Small intestine (tissue), 7 donors: ENCODE data around the gene DNAI1. TPM values are rescaled to one million over a fixed set of nuclear protein-coding genes. Genes with fewer than 3 reads are reported as not detected.
A peak's percentile ranks its signal among the peaks of the same experiment; 100 is the strongest.

Experiments
- DNase-seq, 2 donors: peaks; one replicate each; pipeline versions ENCODE4 v3.0.0 to v3.0.0-alpha.2; 2013
- FAIRE-seq: peaks from 2 replicates; lab custom pipeline; 2012; peaks lifted over from hg19 to GRCh38; lab: Jason Lieb, UNC
- H3K27ac ChIP-seq, 3 donors: one replicate each; pipeline ENCODE4 v1.5.1; 2013; ENCODE audit warnings: low read length in 2 of 3, mild to moderate bottlenecking in 2 of 3, control low read depth in 1 of 3, inconsistent platforms in 1 of 3, low read depth in 1 of 3, moderate library complexity in 1 of 3
- H3K27me3 ChIP-seq, 3 donors: one replicate each; pipeline ENCODE4 v1.6.1; 2013; ENCODE audit warnings: low read length in 3 of 3, inconsistent platforms in 1 of 3; ENCODE audit not compliant: control insufficient read depth in 3 of 3, insufficient read depth in 3 of 3
- H3K36me3 ChIP-seq, 3 donors: one replicate each; pipeline ENCODE4 v1.6.1; 2013; ENCODE audit warnings: low read length in 3 of 3, inconsistent platforms in 1 of 3, low read depth in 1 of 3, mild to moderate bottlenecking in 1 of 3, moderate library complexity in 1 of 3; ENCODE audit not compliant: control insufficient read depth in 3 of 3, insufficient read depth in 2 of 3
- H3K4me1 ChIP-seq, 3 donors: one replicate each; pipeline ENCODE4 v1.6.1; 2013; ENCODE audit warnings: low read length in 2 of 3, inconsistent platforms in 1 of 3, low read depth in 1 of 3, mild to moderate bottlenecking in 1 of 3, moderate library complexity in 1 of 3; ENCODE audit not compliant: control insufficient read depth in 3 of 3, insufficient read depth in 2 of 3
- H3K4me3 ChIP-seq, 3 donors: one replicate each; pipeline ENCODE4 v1.5.1; 2013; ENCODE audit warnings: low read length in 3 of 3, control low read depth in 1 of 3, inconsistent platforms in 1 of 3, low read depth in 1 of 3, mild to moderate bottlenecking in 1 of 3, moderate library complexity in 1 of 3
- H3K9me3 ChIP-seq, 2 donors: one replicate each; pipeline ENCODE4 v1.6.1; 2013; ENCODE audit warnings: low read depth in 1 of 2, low read length in 1 of 2; ENCODE audit not compliant: control insufficient read depth in 2 of 2, insufficient read depth in 1 of 2
- WGBS, 3 donors: extraction: QIAGEN DNeasy Blood & Tissue Kit; methylation state at CpG; one replicate each; pipeline ENCODE4 v1.1.7; 2013; 5-methylcytosine and 5-hydroxymethylcytosine counted together
- polyA plus RNA-seq, 4 donors: library from polyadenylated mRNA; stranded (reverse) in 3 of 4; unstranded in 1 of 4; fragments of 200-250 nt in 3 of 4; fragments of 120-200 nt in 1 of 4; gene quantifications; one replicate each; pipeline versions ENCODE4 v1.2.1 to v1.2.3, GENCODE V29; 2013
- donor health status: healthy with polysubstance abuse.
- donor health status: control.
- donor health status: control.
- donor health status: Bipolar disorder and iron deficiency.
- donor health status: healthy.

DNAI1 gene
- polyA plus RNA-seq, 4 donors: 0.22 TPM; not detected in 3

- Histone ChIP-seq H3K27me3 (peaks cover 0 to 10% (median 0%) of the 10 kb centered on the region in 3 donors), H3K9me3 (no peaks in the 10 kb centered on the region), H3K36me3 (no peaks in the 10 kb centered on the region), H3K4me3 (no peak overlapping the region), H3K4me1 (no peaks in the 10 kb centered on the region), H3K27ac (no peak overlapping the region)
- FAIRE-seq (no peak), DNase-seq (no peak)
- WGBS, 3 donors: 49 to 56% (median 51%) methylated on average over 3 of the region's 3 CpGs
These were observed 28.0 kb downstream of the DNAI1 start for GRCh38 chr9:34486572-34486971.

GRCh38 chr9:34490360-34490759 is 31.8 kb downstream of the DNAI1 start:
- FAIRE-seq: no peak
- no peaks in the 10 kb centered on the region for H3K9me3 ChIP-seq
- 42 to 81% (median 69%) methylated on average over 1 of the region's 1 CpG for WGBS, 3 donors

GRCh38 chr9:34490760-34491159 is 32.2 kb downstream of the DNAI1 start:
- DNase-seq: no peak
- H3K27me3 ChIP-seq: peaks cover 0 to 10% (median 0%) of the 10 kb centered on the region in 3 donors
- H3K4me1 ChIP-seq: no peaks in the 10 kb centered on the region
- no peak for FAIRE-seq
- 59 to 78% (median 60%) methylated on average over 3 of the region's 3 CpGs for WGBS, 3 donors
- H3K4me3 ChIP-seq: no peak overlapping the region
- H3K27ac ChIP-seq: no peak overlapping the region
- no peaks in the 10 kb centered on the region for H3K36me3 ChIP-seq
- no peaks in the 10 kb centered on the region for H3K9me3 ChIP-seq

More at GRCh38 chr9:34490360-34490759, 31.8 kb downstream of the DNAI1 start:
- DNase-seq: no peak
- H3K27ac ChIP-seq: no peak overlapping the region
- no peaks in the 10 kb centered on the region for H3K36me3 ChIP-seq
- peaks cover 0 to 10% (median 0%) of the 10 kb centered on the region in 3 donors for H3K27me3 ChIP-seq
- no peak overlapping the region for H3K4me3 ChIP-seq
- H3K4me1 ChIP-seq: no peaks in the 10 kb centered on the region

GRCh38 chr9:34491596-34491995 is 33.0 kb downstream of the DNAI1 start:
- DNase-seq (no peak), FAIRE-seq (no peak)
- WGBS, 3 donors: 41 to 47% (median 43%) methylated on average over 2 of the region's 2 CpGs
- Histone ChIP-seq H3K27ac (no peak overlapping the region), H3K9me3 (no peaks in the 10 kb centered on the region), H3K27me3 (peaks cover 0 to 10% (median 0%) of the 10 kb centered on the region in 3 donors), H3K36me3 (no peaks in the 10 kb centered on the region), H3K4me3 (no peak overlapping the region), H3K4me1 (no peaks in the 10 kb centered on the region)

GRCh38 chr9:34492051-34492450 is 33.4 kb downstream of the DNAI1 start:
- Histone ChIP-seq H3K36me3 (no peaks in the 10 kb centered on the region), H3K9me3 (no peaks in the 10 kb centered on the region), H3K27me3 (peaks cover 0 to 10% (median 0%) of the 10 kb centered on the region in 3 donors), H3K4me3 (no peak overlapping the region), H3K27ac (no peak overlapping the region), H3K4me1 (no peaks in the 10 kb centered on the region)
- FAIRE-seq: no peak
- DNase-seq: no peak
- WGBS, 3 donors: 9 to 37% (median 30%) methylated on average over 2 of the region's 2 CpGs

- DNase-seq (peak; percentile 14 to 60), FAIRE-seq (no peak)
- 33 to 38% (median 38%) methylated on average over 8 of the region's 8 CpGs for WGBS, 3 donors
- H3K9me3 ChIP-seq: no peaks in the 10 kb centered on the region
- no peak overlapping the region for H3K4me3 ChIP-seq
- no peak overlapping the region for H3K27ac ChIP-seq
- H3K36me3 ChIP-seq: no peaks in the 10 kb centered on the region
- peaks cover 0 to 6% (median 0%) of the 10 kb centered on the region in 3 donors for H3K27me3 ChIP-seq
- no peaks in the 10 kb centered on the region for H3K4me1 ChIP-seq
These were observed 35.4 kb downstream of the DNAI1 start for GRCh38 chr9:34493972-34494535.

GRCh38 chr9:34496149-34496712 is 37.6 kb downstream of the DNAI1 start:
- H3K9me3 ChIP-seq: no peaks in the 10 kb centered on the region

GRCh38 chr9:34498553-34498952 is 39.9 kb downstream of the DNAI1 start:
- 34 to 36% (median 35%) methylated on average over 3 of the region's 3 CpGs for WGBS, 3 donors
- no peak overlapping the region for H3K4me3 ChIP-seq
- peaks cover 0 to 19% (median 0%) of the 10 kb centered on the region in 3 donors for H3K27me3 ChIP-seq
- DNase-seq (no peak), FAIRE-seq (no peak)
- H3K36me3 ChIP-seq: no peaks in the 10 kb centered on the region
- no peak overlapping the region for H3K27ac ChIP-seq
- H3K9me3 ChIP-seq: no peaks in the 10 kb centered on the region
- H3K4me1 ChIP-seq: no peaks in the 10 kb centered on the region

More at GRCh38 chr9:34496149-34496712, 37.6 kb downstream of the DNAI1 start:
- WGBS, 3 donors: 73 to 82% (median 82%) methylated on average over 6 of the region's 6 CpGs
- DNase-seq (no peak), FAIRE-seq (no peak)
- Histone ChIP-seq H3K4me3 (no peak overlapping the region), H3K27me3 (peaks cover 0 to 10% (median 0%) of the 10 kb centered on the region in 3 donors), H3K4me1 (no peaks in the 10 kb centered on the region), H3K27ac (no peak overlapping the region), H3K36me3 (no peaks in the 10 kb centered on the region)
